Measurements from ENCODE around the gene TMPRSS5.
"Not testable (repeated sequence)": the region's sequence is repeated elsewhere in the genome, so short reads cannot be mapped to it uniquely, and the experiment has no call there.

TMPRSS5 gene

DNA sequence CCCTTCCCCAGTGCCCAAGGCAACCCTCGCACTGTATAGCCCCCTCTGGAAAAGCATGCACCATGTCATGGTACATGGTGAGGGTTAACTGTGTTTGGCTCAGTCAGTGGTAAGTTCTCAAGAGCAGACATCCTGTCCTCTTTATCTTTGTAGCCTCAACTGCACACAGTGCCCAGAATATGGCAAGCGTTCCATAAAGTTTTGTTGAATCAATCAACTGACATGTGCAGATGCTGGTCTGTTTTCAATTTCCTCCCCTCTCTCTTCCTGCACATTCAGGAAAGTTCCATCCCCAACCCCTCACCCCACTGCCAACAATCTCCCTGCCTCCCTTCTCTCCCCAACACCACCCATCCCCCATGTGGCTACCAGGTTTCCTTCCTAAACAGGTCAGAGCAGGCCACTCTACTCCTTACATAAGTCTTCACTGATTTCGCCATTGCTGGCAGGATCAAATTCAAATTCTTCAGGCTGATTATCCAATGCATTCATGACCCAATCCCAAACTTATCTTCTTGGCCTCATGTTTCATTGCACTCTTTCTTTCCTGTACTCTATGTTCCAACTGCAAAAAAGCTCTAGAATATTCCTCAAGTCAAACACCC is 15.5 kb upstream of the TMPRSS5 start:
- TF ChIP-seq, protein P1, sequence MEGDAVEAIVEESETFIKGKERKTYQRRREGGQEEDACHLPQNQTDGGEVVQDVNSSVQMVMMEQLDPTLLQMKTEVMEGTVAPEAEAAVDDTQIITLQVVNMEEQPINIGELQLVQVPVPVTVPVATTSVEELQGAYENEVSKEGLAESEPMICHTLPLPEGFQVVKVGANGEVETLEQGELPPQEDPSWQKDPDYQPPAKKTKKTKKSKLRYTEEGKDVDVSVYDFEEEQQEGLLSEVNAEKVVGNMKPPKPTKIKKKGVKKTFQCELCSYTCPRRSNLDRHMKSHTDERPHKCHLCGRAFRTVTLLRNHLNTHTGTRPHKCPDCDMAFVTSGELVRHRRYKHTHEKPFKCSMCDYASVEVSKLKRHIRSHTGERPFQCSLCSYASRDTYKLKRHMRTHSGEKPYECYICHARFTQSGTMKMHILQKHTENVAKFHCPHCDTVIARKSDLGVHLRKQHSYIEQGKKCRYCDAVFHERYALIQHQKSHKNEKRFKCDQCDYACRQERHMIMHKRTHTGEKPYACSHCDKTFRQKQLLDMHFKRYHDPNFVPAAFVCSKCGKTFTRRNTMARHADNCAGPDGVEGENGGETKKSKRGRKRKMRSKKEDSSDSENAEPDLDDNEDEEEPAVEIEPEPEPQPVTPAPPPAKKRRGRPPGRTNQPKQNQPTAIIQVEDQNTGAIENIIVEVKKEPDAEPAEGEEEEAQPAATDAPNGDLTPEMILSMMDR (IDR thresholded peaks at IDR 0.05; ENCODE audit: low read depth, low read length), result no peak
- no peak overlapping the region for H3K4me3 ChIP-seq (ENCODE audit: low read depth, low read length)

DNA sequence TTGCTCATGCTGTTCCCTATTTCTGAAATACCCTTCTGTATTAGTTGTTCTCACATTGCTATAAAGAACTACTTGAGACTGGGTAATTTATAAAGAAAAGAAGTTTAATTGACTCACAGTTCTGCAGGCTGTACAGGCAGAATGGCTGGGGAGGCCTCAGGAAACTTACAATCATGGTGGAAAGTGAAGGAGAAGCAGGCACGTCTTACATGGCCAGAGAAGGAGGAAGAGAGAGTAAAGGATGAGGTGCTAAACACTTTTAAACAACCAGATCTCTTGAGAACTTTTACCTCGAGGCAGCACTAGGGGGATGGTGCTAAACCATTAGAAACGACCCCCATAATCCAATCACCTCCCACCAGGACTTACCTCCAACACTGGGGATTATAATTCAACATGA is 14.4 kb upstream of the TMPRSS5 start:
- not testable (repeated sequence) for H3K4me3 ChIP-seq (ENCODE audit: low read depth, low read length)

DNA sequence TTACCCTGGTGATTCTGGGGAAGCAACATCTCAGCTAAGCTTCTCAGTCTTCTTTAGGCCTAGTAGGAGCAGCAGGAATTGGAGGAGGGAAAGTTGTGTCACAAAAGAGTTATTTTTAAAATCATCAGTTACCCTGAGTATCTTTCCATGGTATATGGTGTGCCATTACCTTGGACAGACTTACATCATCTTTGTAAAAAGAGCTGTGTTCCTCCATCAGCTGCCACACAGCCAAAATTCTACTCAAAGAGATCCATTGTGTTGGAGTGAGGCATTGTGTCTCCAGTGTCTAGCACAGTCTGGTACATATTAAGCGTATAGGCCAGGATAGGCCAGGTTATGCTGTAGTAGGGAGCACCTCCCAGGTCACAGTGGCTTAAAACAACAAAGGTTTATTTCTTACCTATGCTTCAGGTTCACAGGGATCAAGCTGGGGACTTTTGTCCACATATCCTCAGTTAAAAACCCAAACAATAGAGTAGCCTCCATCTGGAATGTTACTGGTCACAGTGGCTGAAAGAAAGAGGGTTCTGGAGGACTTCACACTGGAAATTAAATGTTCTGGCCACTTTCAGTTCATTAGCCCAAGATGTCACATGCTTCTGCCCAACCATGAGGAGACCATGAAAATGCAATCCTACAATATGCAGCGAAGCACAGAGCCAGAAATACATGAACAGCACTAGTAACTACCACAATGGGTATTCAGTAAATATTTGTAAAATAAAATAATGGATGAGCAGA is 9.9 kb upstream of the TMPRSS5 start:
- no peak overlapping the region for H3K4me3 ChIP-seq (ENCODE audit: low read depth, low read length)
- TF ChIP-seq, protein P1 (IDR thresholded peaks at IDR 0.05; ENCODE audit: low read depth, low read length), result no peak

DNA sequence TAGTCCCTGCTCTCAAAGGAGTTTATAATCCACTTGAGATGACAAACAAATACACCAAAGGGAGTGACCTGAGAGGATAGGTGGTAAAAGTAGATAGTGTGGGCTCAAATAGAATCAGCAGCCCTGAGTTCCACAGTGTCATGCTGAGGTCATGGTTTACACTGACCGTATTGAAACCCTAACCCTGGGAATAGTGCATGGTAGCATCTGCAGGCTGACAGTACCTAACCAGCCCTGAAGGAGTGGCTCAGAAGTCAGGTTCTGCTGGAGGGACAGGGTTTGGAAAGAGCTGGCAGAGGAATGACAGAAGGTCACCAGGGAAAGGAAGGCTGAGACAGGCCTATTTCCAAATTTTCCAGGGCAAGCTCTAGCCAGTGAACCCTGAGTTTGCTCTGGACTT is 9.2 kb upstream of the TMPRSS5 start:
- no peak overlapping the region for H3K4me3 ChIP-seq (ENCODE audit: low read depth, low read length)
- TF ChIP-seq, protein P1 (IDR thresholded peaks at IDR 0.05; ENCODE audit: low read depth, low read length), result no peak

DNA sequence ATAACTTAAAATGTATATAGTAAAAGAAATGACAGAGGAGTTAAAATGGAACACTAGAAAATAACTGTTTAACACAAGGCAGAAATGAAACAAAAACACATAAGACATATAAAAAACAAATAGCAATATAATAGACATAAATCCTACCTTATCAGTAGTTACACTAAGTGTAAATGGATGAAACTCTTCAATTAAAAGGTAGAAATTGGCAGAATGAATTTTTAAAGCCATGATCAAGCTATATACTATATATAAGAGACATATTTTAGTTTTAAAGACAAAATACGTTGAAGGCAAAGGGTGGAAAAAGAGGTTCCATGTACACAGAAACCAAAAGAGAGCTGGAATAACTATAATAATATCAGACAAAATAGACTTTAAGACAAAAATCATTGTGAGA is 4.9 kb upstream of the TMPRSS5 start:
- TF ChIP-seq, protein P1 (IDR thresholded peaks at IDR 0.05; ENCODE audit: low read depth, low read length), result no peak
- no peak overlapping the region for H3K4me3 ChIP-seq (ENCODE audit: low read depth, low read length)

DNA sequence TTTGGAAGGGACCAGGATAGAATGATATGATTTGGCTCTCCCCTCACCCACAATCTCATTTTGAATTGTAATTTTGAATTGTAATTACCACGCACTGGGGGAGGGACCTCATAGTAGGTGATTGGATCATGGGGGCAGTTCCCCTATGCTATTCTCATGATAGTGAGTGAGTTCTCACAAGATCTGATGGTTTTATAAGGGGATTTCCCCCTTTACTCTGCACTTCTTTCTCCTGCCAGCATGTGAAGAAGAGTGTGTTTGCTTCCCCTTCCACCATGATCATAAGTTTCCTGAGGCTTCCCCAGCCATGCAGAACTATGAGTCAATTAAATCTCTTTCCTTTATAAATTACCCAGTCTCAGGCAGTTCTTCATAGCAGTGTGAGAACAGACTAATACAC is 2.6 kb downstream of the TMPRSS5 start:
- not testable (repeated sequence) for H3K4me3 ChIP-seq (ENCODE audit: low read depth, low read length)

DNA sequence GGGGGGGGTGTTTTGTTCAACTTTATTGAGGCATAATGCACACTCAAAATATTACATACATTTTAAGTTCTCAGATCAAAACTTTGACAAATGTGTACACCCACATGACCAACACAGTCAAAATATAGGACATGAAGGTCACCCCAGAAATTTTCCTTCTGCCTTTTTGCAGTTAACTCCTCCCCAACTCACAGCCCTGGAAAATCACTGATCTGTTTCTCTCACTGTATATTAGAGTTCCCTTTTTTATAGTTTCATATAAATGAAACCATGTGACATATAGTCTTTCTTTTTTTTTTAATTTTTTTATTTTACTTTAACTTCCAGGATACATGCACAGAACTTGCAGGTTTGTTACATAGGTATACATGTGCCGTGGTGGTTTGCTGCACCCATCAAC is 4.6 kb downstream of the TMPRSS5 start:
- H3K4me3 ChIP-seq (ENCODE audit: low read depth, low read length), result no peak overlapping the region
- TF ChIP-seq, protein P1 (IDR thresholded peaks at IDR 0.05; ENCODE audit: low read depth, low read length), result no peak

DNA sequence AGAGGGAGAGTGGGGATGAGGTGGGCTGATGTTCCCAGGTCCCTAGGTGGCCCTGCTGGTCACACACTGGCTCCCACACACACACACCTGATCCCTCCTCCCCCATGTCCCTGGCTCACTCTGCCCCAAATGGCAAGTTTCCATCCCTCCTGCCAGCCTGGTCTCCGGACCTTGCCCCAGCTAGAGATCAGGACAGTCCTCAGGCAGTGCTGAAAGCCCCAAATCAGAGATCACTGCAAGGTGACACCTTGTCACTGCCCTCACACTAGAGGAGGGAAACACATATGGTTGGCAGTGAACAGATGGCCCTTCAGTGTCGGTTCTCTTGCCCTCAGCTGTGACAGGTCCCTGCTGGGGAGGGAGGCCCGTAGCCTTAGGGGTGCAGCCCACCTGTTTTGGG is 7.6 kb downstream of the TMPRSS5 start:
- H3K4me3 ChIP-seq (ENCODE audit: low read depth, low read length), result no peak overlapping the region
- TF ChIP-seq, protein P1 (IDR thresholded peaks at IDR 0.05; ENCODE audit: low read depth, low read length), result no peak

All from WI38 (cell line).